ENCODE measurements around the gene KIAA0319L. TPM values are rescaled to one million over a fixed set of nuclear protein-coding genes. Genes with fewer than 3 reads are reported as not detected.

KIAA0319L gene
- total RNA-seq, 4 donors from 2014 or later: 27.6 to 72.1 (median 53.8) TPM

GRCh38 chr1:35563166-35563565 lies 6.0 kb upstream of the KIAA0319L start:
- Histone ChIP-seq H3K9me3 (no peaks in the 10 kb centered on the region), H3K4me3 (no peak overlapping the region), H3K27me3 (no peaks in the 10 kb centered on the region), H3K4me1 (peaks cover 0 to 15% of the 10 kb centered on the region in 2 donors), H3K36me3 (no peaks in the 10 kb centered on the region), H3K27ac (no peak overlapping the region)
- intact Hi-C loops (cut with DNase I; ENCODE audit: low total_unique reads): loop anchor here (5.0 kb wide), 1 partner anchor 111 kb away; no protein-coding TSS in a partner anchor
- TF ChIP-seq POLR2A (IDR thresholded peaks at IDR 0.05) (no peak), CTCF (IDR thresholded peaks at IDR 0.05) (no peak)
- no peak for DNase-seq

DNA sequence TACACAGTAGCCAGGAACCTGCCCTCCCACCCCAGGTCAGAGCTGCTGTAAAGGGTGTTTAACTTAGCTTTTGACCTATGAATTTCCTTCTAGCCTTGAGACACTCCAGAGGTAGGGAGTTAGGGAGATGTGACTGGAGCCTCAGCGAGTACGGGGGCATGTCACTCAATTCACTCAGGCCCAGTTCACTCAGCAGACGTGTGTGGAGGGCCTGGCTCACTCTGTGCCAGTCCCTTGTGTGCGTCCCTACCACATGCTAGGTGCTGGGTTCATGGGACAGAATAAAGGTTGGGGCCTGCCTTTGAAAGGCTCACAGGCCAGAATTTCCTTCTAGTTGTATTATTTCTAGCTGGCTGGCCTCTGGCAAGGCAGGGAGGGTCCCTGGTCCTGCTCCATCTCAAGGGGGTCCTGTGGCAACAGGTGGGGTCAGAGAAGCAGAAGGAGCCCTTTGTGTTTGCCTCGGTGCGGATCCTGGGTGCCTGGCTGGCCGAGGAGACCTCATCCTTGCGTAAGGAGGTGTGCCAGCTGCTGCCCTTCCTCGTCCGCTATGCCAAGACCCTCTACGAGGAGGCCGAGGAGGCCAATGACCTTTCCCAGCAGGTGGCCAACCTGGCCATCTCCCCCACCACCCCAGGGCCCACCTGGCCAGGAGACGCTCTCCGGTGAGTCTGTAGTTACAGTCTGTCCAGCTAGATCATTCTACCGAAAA lies 4.9 kb upstream of the KIAA0319L start:
- peaks cover 0 to 15% of the 10 kb centered on the region in 2 donors for H3K4me1 ChIP-seq
- TF ChIP-seq CTCF (IDR thresholded peaks at IDR 0.05): no peak
- no peak for TF ChIP-seq POLR2A (IDR thresholded peaks at IDR 0.05)
- DNase-seq: no peak
- intact Hi-C loops (cut with DNase I; ENCODE audit: low total_unique reads): loop anchor here (5.0 kb wide), 1 partner anchor 110 kb away; no protein-coding TSS in a partner anchor
- H3K4me3 ChIP-seq: no peak overlapping the region
- no peak overlapping the region for H3K27ac ChIP-seq
- H3K9me3 ChIP-seq: no peaks in the 10 kb centered on the region
- no peaks in the 10 kb centered on the region for H3K36me3 ChIP-seq
- H3K27me3 ChIP-seq: no peaks in the 10 kb centered on the region

DNA sequence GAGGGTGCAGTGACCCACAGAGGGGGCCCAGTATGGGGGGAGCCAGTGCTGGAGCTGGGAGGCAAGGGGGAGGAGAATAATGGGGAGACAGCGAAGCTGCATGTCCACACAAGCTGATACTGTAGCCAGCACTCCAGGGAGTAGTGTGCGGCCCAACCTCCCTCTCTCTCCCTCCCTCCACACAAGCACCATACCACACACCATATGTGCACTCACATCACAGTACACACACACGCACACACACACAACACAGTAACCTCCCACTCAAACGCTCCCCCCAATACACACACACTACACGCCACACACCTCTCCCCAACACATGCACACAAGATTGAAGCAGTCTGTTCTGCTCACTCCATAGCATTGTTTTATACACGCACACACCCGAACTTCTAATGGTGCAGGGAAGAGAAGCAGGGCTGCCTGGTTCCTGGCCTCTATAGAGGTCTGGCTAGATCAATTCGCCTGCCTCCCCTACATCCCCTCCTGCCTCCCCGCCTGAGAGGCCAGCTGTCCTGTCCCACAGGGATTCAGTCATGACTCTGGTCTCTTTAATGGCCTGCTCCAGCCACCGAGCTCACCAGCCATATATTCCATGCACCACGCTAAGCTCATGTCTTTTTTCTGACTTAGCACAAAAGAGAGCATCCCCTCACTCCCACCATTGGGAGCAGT lies 4.2 kb upstream of the KIAA0319L start:
- H3K27me3 ChIP-seq: no peaks in the 10 kb centered on the region
- H3K4me3 ChIP-seq: no peak overlapping the region
- DNase-seq: no peak
- H3K9me3 ChIP-seq: no peaks in the 10 kb centered on the region
- TF ChIP-seq POLR2A (IDR thresholded peaks at IDR 0.05): no peak
- TF ChIP-seq CTCF (IDR thresholded peaks at IDR 0.05): no peak
- intact Hi-C loops (cut with DNase I; ENCODE audit: low total_unique reads): loop anchor here (5.0 kb wide), 1 partner anchor 109 kb away; no protein-coding TSS in a partner anchor
- no peak overlapping the region for H3K27ac ChIP-seq
- peaks cover 0 to 15% of the 10 kb centered on the region in 2 donors for H3K4me1 ChIP-seq
- no peaks in the 10 kb centered on the region for H3K36me3 ChIP-seq

- Histone ChIP-seq H3K4me3 (no peak overlapping the region), H3K36me3 (no peaks in the 10 kb centered on the region), H3K27me3 (no peaks in the 10 kb centered on the region), H3K27ac (no peak overlapping the region), H3K4me1 (peaks cover 0 to 15% of the 10 kb centered on the region in 2 donors), H3K9me3 (no peaks in the 10 kb centered on the region)
- intact Hi-C loops (cut with DNase I; ENCODE audit: low total_unique reads): loop anchor here (5.0 kb wide), 1 partner anchor 108 kb away; no protein-coding TSS in a partner anchor
- peak in 1 of 2 donors; percentile 44 for DNase-seq
- TF ChIP-seq POLR2A (IDR thresholded peaks at IDR 0.05) (no peak), CTCF (IDR thresholded peaks at IDR 0.05) (no peak)
These were observed 3.3 kb upstream of the KIAA0319L start for GRCh38 chr1:35560256-35561225.

Data from uterus (tissue), 4 donors.